NK-92 (cell line): Measurements from ENCODE around the gene CDC7.

Experiments
- DNase-seq: peaks from one replicate; lab custom pipeline; 2025; ENCODE audit not compliant: unreplicated experiment; lab: John Stamatoyannopoulos, UW

CDC7 gene

DNA sequence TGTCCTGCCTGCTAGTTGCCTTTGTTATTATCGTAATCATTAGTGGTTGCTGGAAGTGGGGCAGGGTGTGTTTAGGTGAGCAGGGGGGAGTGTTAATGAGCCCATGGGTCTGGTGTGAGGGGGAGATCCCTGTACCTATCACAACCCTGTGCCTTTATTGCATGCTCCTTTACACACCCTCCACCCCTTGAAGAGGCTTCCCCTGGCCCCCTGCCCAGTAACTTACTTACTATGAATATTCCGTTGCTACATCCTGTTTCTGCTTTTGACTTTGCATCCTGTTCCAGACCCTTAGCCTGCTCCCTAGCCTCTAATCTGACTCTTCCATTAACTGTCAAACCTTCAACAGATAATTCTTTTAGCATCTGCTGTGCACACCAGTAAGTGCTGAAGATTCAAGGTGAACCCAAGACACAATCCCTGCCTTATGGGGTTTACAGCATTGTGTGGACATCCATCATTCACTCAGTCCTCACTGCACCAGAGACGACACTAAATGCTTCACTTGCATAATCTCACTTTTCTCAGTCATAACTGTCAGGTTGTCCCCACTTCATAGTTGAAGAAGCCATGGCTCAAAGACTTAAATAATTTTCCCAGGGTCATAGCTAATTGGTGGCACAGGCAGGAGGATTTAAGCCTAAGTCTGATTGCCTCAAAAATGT lies 47.9 kb downstream of the CDC7 start:
- DNase-seq = no peak

DNA sequence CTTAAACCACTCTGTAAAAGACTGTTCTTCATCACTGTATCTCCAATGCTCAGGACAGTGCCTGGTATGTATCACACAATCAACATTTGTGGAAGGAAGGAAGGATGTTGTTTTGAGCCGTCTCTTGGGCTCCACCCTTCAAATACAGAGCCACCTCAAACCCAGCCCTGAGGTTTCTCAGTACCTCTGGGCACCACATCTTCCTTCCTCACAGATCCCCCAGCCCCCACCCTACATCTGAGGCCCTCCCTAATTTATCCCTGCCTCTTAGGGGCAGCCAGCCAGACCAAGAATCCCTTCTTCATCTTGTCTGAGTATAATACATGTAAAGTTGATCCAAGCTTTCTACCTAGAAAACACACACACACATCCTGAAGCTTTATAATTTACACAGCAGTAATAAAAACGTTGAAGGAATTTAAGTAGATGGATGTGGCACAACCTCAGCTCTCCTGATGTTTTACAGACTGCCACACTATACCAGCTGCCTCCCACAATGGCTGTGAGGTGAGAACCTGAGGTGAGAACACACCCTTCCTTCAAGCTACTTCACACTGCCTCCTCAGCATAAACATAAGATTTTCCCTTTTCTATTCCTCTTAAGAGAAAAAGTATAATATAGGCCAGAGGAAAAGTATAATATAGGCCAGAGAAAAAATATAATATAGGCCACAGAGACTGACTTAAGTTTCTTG lies 48.5 kb downstream of the CDC7 start:
- no peak for DNase-seq

DNA sequence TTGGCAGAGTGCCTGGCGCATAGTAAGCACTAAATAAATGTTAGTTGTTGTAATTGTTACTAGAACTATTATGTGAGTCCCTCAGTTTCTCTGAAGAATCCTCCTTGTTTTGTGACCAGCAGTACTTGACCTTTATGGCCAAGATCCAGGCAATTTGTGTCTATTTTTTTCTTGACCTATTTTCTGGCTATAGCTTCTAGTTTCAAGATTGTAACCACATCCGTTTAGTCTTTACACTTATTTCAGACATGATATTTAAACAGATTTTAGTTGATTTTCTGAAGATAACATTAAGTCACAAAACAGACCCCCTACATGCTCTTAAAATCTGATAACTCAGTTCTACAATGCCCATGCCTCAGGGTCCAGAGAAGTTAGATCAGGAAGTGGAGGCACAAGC lies 50.3 kb downstream of the CDC7 start:
- no peak for DNase-seq

DNA sequence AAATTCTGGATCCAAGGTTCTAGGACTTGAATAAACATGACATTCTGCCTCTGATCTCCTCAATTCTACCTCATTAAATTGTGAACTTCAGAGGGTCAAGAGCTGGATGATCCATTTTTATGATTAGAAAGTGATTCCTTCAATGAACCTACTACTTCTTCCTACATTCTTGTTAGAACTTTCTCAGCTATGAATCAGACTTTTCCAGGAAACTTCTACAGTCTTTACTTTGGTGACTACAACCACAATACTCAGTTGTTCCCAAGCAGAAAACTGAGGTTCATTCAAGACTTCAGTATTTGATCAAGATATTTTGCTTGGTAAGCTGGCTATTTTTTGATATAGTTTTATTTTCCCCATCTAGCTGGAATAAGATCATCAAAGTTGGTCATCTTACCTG lies 51.4 kb downstream of the CDC7 start:
- DNase-seq = no peak

DNA sequence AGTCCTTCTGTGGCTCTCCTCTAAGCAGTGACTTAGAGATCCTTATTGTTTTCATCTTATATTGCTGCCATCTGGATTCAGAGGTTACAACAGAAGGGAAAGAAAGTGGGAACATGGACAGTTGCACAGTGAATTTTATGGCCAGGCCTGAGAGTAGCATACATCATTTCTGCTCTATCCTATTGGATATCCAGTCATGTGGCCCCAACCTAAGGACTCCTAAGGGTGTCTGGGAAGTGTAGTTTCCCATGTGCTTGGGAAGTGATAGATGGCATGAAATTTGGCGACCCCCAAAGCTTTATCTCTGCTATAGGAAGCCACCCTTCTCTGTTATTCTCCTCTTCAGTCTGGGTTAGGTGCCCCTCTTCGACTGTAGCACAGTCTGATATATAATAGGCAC lies 51.9 kb downstream of the CDC7 start:
- no peak for DNase-seq

DNA sequence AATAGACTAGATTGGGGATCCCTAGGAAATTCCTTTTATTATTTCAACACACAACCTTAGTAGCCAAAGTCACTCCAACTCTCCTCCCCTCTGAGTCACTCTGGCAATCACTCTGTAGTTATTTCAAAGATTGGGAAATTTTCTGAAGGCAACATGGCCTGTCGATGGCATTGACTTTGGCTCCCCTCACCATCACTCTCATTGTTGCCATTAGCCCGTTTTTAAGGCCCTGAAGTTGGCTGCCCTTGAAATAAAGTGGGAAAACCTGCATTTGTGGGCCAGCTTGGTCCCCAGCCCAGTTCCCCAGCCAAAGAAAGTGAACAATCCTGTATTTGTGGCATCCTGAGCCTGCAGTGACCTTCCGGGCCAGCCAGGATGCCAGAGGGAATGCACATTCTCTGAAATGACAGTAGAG lies 52.5 kb downstream of the CDC7 start:
- no peak for DNase-seq

DNA sequence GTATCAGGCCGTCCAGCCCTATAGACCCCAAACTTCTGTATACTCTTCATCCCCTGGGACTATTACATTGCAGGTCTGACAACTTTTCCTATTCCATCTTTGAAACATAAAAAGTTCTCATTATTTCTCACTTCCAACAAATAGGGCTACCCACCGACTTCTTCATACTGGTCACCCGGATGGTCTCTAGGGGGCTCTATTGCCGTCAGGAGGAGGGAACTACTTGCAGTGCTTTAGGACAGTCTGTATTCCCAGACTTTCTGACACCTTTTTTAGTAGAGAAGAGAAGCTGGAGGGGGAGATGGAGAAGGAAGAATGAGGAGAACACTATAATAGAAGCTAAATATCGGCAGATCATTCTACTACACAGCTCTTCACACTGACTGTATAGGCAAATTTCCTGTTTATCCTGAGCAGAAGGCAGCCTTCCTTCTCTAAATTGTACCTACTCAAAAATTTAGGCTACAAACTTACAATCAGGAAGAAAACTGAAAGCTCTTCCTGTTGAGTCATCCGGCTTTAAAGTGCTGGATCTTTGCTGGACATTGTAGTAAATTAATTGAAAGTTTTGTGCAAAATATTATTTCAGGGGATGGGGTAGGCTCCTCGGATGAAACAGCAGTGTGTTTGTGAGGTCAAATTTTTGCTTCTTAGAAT lies 54.6 kb downstream of the CDC7 start:
- no peak for DNase-seq

DNA sequence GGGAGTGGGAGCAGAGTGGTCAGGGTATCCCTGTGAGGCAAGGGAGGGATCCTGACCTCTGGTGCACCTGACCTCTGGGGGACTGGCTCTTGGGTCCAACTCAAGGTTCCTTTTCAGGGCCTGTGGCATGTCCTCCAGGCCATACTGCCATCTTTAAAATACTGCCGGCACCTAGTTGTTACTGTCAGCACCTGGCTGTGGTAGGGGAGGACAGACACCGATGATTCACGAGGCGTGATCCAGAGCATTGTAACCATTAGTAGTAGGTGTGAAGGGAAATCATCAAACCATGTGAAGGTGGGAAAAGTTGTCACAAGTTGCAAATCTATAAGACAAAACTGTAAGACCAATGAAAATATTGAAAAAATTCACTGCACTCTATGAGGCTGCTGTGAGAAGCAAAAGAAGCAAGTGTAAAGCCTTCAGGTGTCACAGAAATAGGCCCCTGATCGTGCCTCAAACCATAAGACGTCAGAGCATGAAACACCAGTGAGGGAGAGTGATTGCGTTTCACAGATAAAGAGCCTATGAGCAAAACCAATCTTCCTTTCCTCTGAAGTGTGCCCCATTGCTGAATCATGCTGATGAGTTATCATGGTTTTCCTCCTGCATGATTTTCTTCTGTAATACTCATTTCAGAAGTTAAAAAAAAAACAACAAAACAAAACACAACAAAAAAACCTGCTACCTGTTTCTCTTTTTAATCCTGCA lies 55.3 kb downstream of the CDC7 start:
- DNase-seq = no peak

DNA sequence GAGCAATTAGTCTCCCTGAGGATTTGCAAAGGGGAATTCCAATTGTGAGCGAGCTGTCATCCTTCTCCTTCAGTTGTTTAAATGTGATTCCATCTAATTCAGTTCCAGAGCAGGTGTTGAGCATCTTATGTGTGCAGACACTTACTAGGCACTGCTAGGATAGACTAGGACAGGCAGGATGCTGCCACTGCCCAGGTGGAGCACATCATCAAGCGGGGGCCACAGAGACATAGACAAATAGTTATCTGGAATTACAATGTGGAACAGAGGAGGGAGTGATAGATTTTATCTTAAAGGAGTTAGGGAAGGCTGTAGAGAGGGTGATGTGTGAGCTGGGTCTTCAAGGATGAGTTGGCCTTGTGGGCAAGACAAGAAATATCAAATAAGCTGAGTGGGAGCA lies 55.9 kb downstream of the CDC7 start:
- no peak for DNase-seq

DNA sequence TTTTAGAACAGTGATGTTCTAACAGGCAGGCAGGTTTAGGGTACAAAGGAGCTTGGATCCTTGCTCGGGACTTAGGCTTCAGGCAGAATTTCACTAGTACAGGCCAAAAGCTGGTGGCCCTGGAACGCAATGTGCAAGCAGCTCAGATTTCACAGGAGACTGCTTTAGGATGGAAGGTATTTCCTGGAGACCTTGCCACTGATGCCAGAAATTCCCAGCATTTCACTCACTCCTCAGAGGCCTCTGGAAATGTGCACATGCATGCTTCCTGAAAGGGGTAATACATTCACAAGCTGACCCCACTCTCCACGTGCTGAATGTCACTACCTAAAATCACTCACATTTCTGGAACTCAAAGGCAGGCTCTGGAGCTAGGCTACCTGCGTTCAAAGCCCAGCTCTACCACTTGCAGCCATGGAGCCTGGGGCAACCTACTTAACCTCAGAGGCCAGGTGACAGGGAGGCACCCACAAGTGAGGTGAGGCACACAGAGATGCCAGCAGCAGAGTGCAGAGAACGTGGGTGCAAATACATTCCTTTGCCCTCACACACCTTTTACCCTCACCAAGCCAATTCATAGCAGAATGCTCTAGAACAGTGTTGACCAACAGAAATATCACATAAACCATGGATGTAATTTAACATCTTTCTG lies 56.5 kb downstream of the CDC7 start:
- no peak for DNase-seq

DNA sequence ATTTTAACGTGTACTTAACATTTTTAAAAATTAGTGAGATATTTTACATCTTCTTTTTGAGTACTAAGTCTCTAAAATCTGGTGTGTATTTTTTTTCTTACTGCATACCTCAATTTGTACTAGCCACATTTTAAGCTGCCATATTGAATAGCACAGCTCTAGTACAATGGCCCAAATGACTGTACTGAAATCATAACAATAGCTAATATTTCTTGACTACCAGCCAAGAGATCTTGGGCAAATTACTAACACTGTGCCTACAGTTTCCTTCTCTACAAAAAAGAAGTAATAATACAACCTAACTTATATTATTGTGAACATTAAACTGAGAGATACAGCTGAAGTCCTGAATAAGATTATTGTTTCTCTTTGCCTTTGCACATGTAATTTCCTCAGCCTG lies 57.2 kb downstream of the CDC7 start:
- no peak for DNase-seq

DNA sequence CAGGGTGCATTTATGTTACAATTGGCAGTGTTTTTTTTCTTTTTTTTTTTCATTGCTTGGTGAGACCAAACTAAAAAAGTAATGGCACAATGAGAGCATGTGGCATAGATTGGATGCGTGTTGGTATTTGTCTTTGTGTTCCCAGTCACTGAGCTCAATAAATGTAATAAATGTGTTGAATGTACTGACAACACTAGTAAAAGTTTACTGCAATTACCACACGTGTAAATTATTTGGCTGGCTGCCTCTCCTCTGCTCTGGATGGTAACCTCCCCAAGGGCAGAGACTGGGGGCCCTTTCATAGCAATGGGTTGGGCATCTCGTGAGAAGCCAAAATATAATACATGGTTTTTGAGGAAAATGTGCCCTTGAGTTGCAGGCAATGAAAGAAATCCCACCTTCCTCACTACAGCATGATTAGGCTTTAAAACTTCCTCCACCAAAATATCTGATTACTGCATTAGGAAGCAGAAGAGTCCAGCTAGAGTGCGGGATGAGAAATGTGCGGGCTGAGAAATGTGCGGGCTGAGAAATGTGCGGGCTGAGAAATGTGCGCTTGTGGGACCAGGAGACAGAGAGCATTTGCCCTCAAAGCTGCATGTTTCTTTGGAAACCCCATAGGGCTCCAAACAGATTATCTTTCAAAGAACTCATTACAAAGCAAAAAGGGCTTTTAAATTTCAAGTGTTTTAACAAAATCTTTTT lies 58.5 kb downstream of the CDC7 start:
- no peak for DNase-seq

DNA sequence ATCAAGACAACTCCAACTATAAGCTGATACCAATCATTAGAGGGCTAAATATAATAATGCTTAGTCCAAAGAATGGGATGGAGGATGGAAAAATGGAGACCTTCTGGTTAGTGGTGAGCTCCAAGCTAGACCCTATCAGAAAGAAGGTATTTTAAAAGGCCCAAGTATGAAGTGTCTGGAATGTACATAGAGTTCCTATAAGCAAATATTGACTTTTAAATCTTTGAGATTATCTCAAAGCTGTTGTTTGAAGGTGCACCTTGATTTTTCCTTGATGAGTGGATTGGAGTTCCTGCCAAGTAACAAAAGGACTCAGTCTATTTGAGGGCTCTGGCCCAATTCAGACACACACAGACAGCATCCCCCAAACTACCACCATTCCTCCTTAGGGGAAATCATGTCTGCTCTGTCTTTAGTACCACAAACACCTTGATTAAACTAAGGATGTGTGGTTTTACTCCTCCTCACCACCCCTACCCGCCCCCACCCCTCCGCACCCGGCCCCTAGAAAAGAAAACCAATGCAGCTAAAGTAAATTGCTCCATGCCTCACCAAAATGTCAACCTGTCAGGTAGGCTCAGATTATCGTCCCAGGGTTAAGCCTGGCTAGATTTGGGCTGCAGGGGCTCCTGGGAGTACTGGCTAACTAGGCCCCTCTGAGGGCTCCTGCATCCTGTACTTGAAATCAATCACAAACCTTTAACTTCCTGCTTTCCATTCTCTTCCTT lies 59.4 kb downstream of the CDC7 start:
- DNase-seq = no peak

DNA sequence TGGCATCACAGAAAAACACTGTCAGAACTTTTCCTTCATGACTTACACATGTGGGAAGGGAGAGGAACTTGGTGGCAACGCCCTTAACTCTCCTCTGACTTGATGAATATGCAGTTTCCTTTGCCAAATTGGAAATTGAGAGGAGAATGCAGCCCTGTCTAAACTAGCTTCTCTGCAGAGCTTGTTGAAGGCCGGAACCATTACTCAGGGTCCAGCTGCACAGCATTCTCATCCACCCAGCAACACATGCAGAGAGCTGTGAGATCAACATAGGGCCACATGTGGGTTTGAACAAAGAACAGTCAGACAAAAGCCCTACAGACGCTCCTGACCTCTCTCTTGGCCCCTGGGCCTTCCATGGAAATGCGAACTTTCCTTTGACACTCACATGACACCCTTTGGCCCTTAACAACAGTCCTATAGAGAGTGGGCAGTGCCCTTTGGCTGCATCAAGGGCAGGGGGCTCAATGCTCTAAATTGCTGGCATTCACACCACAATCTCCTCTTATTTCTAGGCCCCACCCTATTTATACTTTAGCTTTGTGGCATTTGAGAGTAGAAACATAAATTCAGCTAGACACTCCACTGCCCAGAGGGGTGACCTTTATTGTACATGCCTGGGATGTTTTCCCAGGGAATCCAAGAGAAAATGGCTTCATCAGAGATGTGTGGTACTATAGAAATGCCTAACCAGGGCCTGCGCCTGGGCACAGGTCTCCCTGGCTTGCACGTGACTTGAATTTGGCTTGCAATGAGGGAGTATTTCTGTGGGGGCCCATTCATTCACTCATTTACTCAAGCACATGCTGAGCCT lies 64.4 kb downstream of the CDC7 start:
- no peak for DNase-seq

DNA sequence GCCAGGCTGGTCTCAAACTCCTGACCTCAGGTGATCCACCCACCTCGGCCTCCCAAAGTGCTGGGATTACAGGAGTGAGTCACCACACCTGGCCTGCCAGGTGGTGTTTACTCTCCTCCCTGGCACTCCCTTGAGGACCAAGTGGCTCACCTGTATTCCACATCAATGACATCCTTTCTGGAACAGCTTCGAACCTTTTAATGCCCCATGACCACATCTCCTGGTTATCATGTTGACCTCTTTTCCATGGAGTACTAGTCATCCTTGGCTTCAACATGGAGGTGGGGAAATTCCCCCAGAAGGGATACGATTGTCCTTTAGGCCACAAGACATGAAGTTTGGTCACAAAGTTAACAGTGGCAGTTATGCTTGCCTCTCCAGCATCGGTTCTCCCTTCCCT lies 66.9 kb downstream of the CDC7 start:
- DNase-seq = no peak

DNA sequence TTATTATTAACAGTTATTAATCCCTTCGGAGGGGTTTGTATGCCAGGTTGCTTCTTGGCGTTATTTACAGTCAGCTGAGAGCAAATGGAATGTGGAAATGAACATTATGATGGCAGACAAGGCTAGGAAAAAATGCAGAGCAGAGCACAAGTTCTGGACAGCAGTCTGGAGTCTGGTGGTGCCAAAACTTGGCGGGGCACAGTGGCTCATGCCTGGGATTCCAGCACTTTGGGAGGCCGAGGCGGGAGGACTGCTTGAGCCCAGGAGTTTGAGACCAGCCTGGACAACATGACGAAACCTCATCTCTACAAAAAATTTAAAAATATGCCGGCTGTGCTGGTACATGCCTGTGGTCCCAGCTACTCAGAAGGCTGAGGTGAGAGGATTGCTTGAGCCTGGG lies 67.6 kb downstream of the CDC7 start:
- no peak for DNase-seq

DNA sequence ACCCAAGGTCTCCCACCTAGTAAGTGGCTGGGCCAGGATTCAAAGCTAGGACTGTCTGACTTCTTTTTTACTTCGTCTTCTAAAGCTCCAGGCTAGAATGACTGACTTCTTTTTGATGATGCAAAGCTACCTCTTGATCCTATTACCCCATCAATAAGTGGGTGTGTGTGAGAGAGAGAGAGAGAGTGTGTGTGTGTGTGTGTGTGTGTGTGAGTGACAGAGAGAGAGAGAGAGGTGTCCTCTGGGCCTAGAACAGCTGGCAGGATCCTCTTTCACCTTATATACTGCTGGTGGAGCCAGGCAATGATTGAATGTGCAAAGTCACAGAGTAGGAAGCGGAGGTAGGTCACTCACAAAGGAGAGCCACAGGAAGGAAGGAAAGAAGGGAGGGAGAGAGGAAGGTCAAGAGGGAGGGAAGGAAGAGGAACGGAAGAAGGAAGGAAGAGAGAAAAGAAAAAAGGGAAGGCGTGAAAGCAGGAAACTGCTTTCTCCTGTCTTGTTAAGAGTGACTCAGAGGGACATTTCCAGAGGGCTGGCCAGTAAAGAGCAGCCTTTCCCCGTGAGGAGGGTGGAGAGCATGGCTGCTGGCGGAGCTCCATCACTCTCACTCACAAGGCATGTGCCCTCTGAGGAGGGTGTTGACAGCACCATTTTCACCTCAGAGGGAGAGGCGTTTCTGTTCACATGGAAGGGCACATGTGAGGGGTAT lies 68.9 kb downstream of the CDC7 start:
- no peak for DNase-seq

DNA sequence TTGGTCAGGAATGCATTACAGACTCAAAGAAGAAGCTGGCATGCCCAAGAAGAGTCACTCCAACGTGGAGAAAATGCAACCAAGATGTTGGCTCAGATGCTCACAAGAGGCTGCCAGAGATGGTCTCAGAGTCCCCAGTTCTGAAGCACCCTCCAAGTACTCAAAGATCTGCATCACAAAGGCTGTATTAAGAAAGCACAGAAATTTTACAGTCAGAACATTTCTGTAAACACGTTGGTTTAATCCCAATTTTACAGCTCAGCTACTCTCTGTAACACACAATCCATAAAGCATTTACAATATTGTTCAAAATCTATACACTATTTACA lies 69.4 kb downstream of the CDC7 start:
- no peak for DNase-seq

DNA sequence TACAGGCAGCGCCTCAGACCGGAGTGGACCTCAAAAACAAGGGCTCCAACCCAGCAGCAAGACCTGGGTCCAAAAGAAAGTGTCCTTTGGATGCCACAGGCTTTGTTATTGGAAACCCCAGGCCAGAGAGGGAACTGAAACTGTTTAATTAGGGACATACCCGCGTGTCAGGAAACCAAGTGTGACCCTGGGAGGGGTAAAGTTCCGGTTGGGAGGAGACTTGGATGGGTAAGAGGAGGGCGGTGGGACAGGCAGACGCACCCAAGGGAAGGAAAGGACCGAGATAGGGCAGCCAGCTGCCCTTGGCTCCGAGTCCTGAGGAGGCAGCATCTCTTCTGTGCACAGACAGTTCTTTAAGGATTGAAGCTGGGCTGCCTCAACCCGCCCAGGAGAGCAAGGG lies 71.4 kb downstream of the CDC7 start:
- no peak for DNase-seq
